Adrenal gland (tissue), 5 donors: ENCODE results near the gene MVD.

Source experiments
- POLR2A ChIP-seq, 2 donors: fragments of 450-650 bp; IDR thresholded peaks; one replicate each; pipeline ENCODE4 v1.6.1; 2017; ENCODE audit warnings: antibody characterized with exemption in 2 of 2, mild to moderate bottlenecking in 2 of 2, moderate library complexity in 1 of 2
- TF ChIP-seq, protein P1 (sequence below), 6 experiments: fragments of 450-650 bp in 4 of 6; fragments of 200-600 bp in 2 of 6; sonication (generic) in 1 of 6; IDR thresholded peaks; 1 replicate in 5 of 6; 2 replicates in 1 of 6; pipeline versions ENCODE4 v1.5.1 to v1.8.0; 2016 to 2021; ENCODE audit warnings: antibody characterized with exemption in 6 of 6, mild to moderate bottlenecking in 2 of 6, moderate library complexity in 1 of 6
- donor health status: DM: no; HTN: no; CAD: no.

DNA sequence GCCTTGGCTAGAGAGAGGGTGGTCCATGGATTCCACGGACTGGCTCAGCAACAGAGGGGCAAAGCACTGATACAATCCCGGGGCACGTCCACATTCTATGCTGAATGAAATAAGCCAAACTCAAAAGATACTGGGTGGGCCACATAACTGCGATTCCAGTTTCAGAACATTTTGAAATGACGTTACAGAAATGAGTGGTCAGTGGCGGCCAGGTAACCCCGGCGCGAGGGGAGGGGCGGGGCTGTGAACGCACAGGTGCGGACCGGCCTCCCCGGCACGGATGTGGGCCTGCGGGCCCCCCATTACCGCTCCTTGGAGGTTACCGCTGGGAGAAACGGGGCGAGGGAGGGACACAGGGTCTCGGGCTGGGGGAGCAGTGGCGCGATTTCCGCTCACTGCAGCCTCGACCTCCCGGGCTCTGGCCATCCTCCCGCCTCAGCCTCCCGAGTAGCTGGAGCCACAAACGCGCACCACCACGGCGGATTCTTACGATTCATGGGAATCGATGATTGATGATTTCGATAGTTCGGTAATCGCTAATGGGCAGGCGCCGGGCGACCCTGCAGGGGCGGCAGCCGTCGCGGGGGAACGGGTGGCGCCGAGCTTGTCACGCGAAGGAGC lies 559 bp downstream of the MVD start:
- TF ChIP-seq, protein P1, sequence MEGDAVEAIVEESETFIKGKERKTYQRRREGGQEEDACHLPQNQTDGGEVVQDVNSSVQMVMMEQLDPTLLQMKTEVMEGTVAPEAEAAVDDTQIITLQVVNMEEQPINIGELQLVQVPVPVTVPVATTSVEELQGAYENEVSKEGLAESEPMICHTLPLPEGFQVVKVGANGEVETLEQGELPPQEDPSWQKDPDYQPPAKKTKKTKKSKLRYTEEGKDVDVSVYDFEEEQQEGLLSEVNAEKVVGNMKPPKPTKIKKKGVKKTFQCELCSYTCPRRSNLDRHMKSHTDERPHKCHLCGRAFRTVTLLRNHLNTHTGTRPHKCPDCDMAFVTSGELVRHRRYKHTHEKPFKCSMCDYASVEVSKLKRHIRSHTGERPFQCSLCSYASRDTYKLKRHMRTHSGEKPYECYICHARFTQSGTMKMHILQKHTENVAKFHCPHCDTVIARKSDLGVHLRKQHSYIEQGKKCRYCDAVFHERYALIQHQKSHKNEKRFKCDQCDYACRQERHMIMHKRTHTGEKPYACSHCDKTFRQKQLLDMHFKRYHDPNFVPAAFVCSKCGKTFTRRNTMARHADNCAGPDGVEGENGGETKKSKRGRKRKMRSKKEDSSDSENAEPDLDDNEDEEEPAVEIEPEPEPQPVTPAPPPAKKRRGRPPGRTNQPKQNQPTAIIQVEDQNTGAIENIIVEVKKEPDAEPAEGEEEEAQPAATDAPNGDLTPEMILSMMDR (IDR thresholded peaks at IDR 0.05): no peak
- TF ChIP-seq POLR2A (IDR thresholded peaks at IDR 0.05): no peak
